ENCODE results near the gene MAP3K8. TPM values are rescaled to one million over a fixed set of nuclear protein-coding genes. Genes with fewer than 3 reads are reported as not detected.
"Not testable (repeated sequence)": the region's sequence is repeated elsewhere in the genome, so short reads cannot be mapped to it uniquely, and the experiment has no call there.

The MAP3K8 gene
- total RNA-seq, 6 experiments from 2014 or later, result 1.3 to 4.2 (median 1.8) TPM

GRCh38 chr10:30467651-30468338 lies 33.8 kb downstream of the MAP3K8 start:
- H3K27ac Mint-ChIP-seq, result no peak overlapping the region
- H3K9me3 Mint-ChIP-seq, result no peaks in the 10 kb centered on the region
- H3K4me1 Mint-ChIP-seq (ENCODE audit: low read depth), result peaks cover 12% of the 10 kb centered on the region
- DNase-seq, result no peak
- peaks cover 10% of the 10 kb centered on the region for H3K27me3 Mint-ChIP-seq (ENCODE audit: insufficient read depth)
- no peak overlapping the region for H3K4me3 Mint-ChIP-seq
- no peak for TF ChIP-seq CTCF (IDR thresholded peaks at IDR 0.05)
- H3K36me3 Mint-ChIP-seq (ENCODE audit: low read depth), result no peaks in the 10 kb centered on the region

- DNase-seq, result no peak
- Mint-ChIP-seq H3K27ac (no peak overlapping the region), H3K27me3 (ENCODE audit: insufficient read depth) (peaks cover 23% of the 10 kb centered on the region), H3K9me3 (no peaks in the 10 kb centered on the region), H3K36me3 (ENCODE audit: low read depth) (no peaks in the 10 kb centered on the region), H3K4me1 (ENCODE audit: low read depth) (no peaks in the 10 kb centered on the region), H3K4me3 (no peak overlapping the region)
- no peak for TF ChIP-seq CTCF (IDR thresholded peaks at IDR 0.05)
Observed at GRCh38 chr10:30472414-30473155, 38.6 kb downstream of the MAP3K8 start.

GRCh38 chr10:30475515-30475914 lies 41.5 kb downstream of the MAP3K8 start:
- peaks cover 23% of the 10 kb centered on the region for H3K27me3 Mint-ChIP-seq (ENCODE audit: insufficient read depth)
- H3K36me3 Mint-ChIP-seq (ENCODE audit: low read depth); H3K27ac Mint-ChIP-seq; H3K4me1 Mint-ChIP-seq (ENCODE audit: low read depth); H3K9me3 Mint-ChIP-seq; H3K4me3 Mint-ChIP-seq; DNase-seq: not testable (repeated sequence)

- Mint-ChIP-seq H3K27ac (no peak overlapping the region), H3K4me1 (ENCODE audit: low read depth) (no peaks in the 10 kb centered on the region)
Observed at GRCh38 chr10:30476511-30477155, 42.6 kb downstream of the MAP3K8 start.

GRCh38 chr10:30479513-30479912 lies 45.5 kb downstream of the MAP3K8 start:
- H3K27me3 Mint-ChIP-seq (ENCODE audit: insufficient read depth), result peaks cover 27% of the 10 kb centered on the region
- H3K4me1 Mint-ChIP-seq (ENCODE audit: low read depth); H3K27ac Mint-ChIP-seq; H3K36me3 Mint-ChIP-seq (ENCODE audit: low read depth); H3K4me3 Mint-ChIP-seq; DNase-seq: not testable (repeated sequence)
- peaks cover 21% of the 10 kb centered on the region for H3K9me3 Mint-ChIP-seq

More at GRCh38 chr10:30476511-30477155, 42.6 kb downstream of the MAP3K8 start:
- H3K27me3 Mint-ChIP-seq (ENCODE audit: insufficient read depth), result peaks cover 26% of the 10 kb centered on the region
- no peak overlapping the region for H3K4me3 Mint-ChIP-seq
- no peak for TF ChIP-seq CTCF (IDR thresholded peaks at IDR 0.05)
- H3K36me3 Mint-ChIP-seq (ENCODE audit: low read depth), result peaks cover 4% of the 10 kb centered on the region; the same call in 1 of the 2 replicates
- H3K9me3 Mint-ChIP-seq, result peaks cover 6% of the 10 kb centered on the region
- no peak for DNase-seq

GRCh38 chr10:30481603-30482002 lies 47.6 kb downstream of the MAP3K8 start:
- Mint-ChIP-seq H3K4me1 (ENCODE audit: low read depth) (no peaks in the 10 kb centered on the region), H3K36me3 (ENCODE audit: low read depth) (peaks cover 6% of the 10 kb centered on the region; the same call in 1 of the 2 replicates), H3K27ac (no peak overlapping the region), H3K27me3 (ENCODE audit: insufficient read depth) (peaks cover 18% of the 10 kb centered on the region), H3K9me3 (peaks cover 21% of the 10 kb centered on the region), H3K4me3 (no peak overlapping the region)
- no peak for TF ChIP-seq CTCF (IDR thresholded peaks at IDR 0.05)
- DNase-seq, result no peak

Data from HFFc6 (cell line).